Panc1 (cell line): ENCODE data around the gene ATOH8. TPM values are rescaled to one million over a fixed set of nuclear protein-coding genes. Genes with fewer than 3 reads are reported as not detected.

Experiments used
- ATAC-seq: fragments of 200-7000 bp; cut with Tn5 transposase; 2 replicates; pipeline ENCODE4 v1.9.1; 2020; ENCODE audit warnings: mild to moderate bottlenecking, moderate library complexity
- BruUV-seq: library from RNA; stranded (reverse); fragments of 400-500 nt; replicated peaks from 2 replicates; lab custom pipeline; 2021; lab: Mats Ljungman, UMichigan
- CTCF ChIA-PET: fragments of 300-600 bp; sonication (Branson Sonifier 250); formaldehyde crosslinking; loops from one replicate; lab custom pipeline; 2022; ENCODE audit warnings: antibody characterized with exemption; lab: Charles Lee
- POLR2A ChIA-PET: fragments of 300-600 bp; sonication (Branson Sonifier 250); formaldehyde crosslinking; loops from one replicate; lab custom pipeline; 2022; ENCODE audit warnings: antibody characterized with exemption; lab: Charles Lee
- DNase-seq: peaks from one replicate; pipeline ENCODE4 v3.0.0-alpha.2; 2010; ENCODE audit warnings: low read depth, low spot score
- H3K27ac ChIP-seq: 2 replicates; pipeline ENCODE4 v1.5.1; 2011; ENCODE audit warnings: mild to moderate bottlenecking, low read length, inconsistent platforms
- H3K27me3 ChIP-seq: fragments of 200-500 bp; sonication (Bioruptor generic); 2 replicates; pipeline ENCODE4 v1.6.0; 2014; ENCODE audit warnings: low read length, inconsistent platforms; ENCODE audit not compliant: control insufficient read depth, insufficient read depth
- H3K36me3 ChIP-seq: fragments of 200-500 bp; sonication (Bioruptor generic); 2 replicates; pipeline ENCODE4 v1.5.1; 2014; ENCODE audit warnings: inconsistent platforms, mild to moderate bottlenecking, low read length, moderate library complexity; ENCODE audit not compliant: control insufficient read depth, insufficient read depth
- H3K4me1 ChIP-seq: 2 replicates; pipeline ENCODE4 v1.5.1; 2011; ENCODE audit warnings: inconsistent platforms, mild to moderate bottlenecking, low read length, moderate library complexity; ENCODE audit not compliant: control insufficient read depth, insufficient read depth
- H3K4me3 ChIP-seq, 2 experiments: 2 replicates each; pipeline ENCODE4 v1.5.1; 2011 to 2012; ENCODE audit warnings: low read depth in 2 of 2, low read length in 2 of 2, mild to moderate bottlenecking in 2 of 2, inconsistent platforms in 1 of 2, moderate library complexity in 1 of 2
- H3K9me3 ChIP-seq: fragments of 200-500 bp; sonication (Bioruptor generic); 2 replicates; pipeline ENCODE4 v1.5.1; 2014; ENCODE audit warnings: low read depth, mild to moderate bottlenecking, inconsistent platforms, low read length, moderate library complexity; ENCODE audit not compliant: control insufficient read depth, insufficient read depth
- CTCF ChIP-seq: fragments of 450-650 bp; IDR thresholded peaks from 2 replicates; pipeline ENCODE4 v1.5.1; 2017; ENCODE audit warnings: mild to moderate bottlenecking
- POLR2AphosphoS5 ChIP-seq: IDR thresholded peaks from 2 replicates; pipeline ENCODE4 v1.6.1; 2012; ENCODE audit warnings: mild to moderate bottlenecking, low read depth, low read length, moderate library complexity
- REST ChIP-seq, 2 experiments: IDR thresholded peaks; 2 replicates each; pipeline ENCODE4 v1.6.1; 2011 to 2012; ENCODE audit warnings: low read depth in 2 of 2, control low read depth in 1 of 2, low read length in 1 of 2, mild to moderate bottlenecking in 1 of 2, moderate library complexity in 1 of 2; ENCODE audit not compliant: insufficient read depth in 1 of 2
- SIN3A ChIP-seq: IDR thresholded peaks from 2 replicates; pipeline ENCODE4 v1.6.1; 2012; ENCODE audit warnings: low read depth, mild to moderate bottlenecking, low read length, moderate library complexity, borderline replicate concordance; ENCODE audit not compliant: insufficient read depth
- TCF7L2 ChIP-seq: IDR thresholded peaks from 2 replicates; pipeline ENCODE4 v1.6.1; 2011; ENCODE audit warnings: mild to moderate bottlenecking, low read depth, low read length, inconsistent platforms
- in situ Hi-C: cut with HindIII; loops from 2 replicates; pipeline ENCODE4 v1.10.0; 2016; ENCODE audit warnings: low sequenced_read_pairs, low pct_unique_long_range_greater_than_20kb
- intact Hi-C: fragments of 100-400 bp; cut with micrococcal nuclease; formaldehyde crosslinking; loops from one replicate; pipeline ENCODE4 v1.10.0; 2022; ENCODE audit not compliant: unreplicated experiment
- total RNA-seq: library from RNA; stranded (reverse); gene quantifications from one replicate; pipeline ENCODE4 v1.2.1, GENCODE V29; 2021; ENCODE audit not compliant: unreplicated experiment

ATOH8 gene
- total RNA-seq, 1 experiment from 2014 or later = 3.8 TPM

- Histone ChIP-seq H3K4me1 (peaks cover 11% of the 10 kb centered on the region), H3K9me3 (no peaks in the 10 kb centered on the region), H3K4me3 (no peak overlapping the region), H3K36me3 (no peaks in the 10 kb centered on the region), H3K27ac (no peak overlapping the region), H3K27me3 (no peaks in the 10 kb centered on the region)
- ChIA-PET CTCF (interaction anchor here (0.6 kb wide), 1 partner anchor 31 kb away, joined by 3 read pairs; no protein-coding TSS in a partner anchor), POLR2A (no interaction called here)
- ATAC-seq (no peak), DNase-seq (no peak)
- intact Hi-C loops = no loop called here
- in situ Hi-C loops = no loop called here
- TF ChIP-seq TCF7L2 (no peak), CTCF (no peak), REST (IDR thresholded peaks at IDR 0.05; ENCODE audit: insufficient read depth in 1 of 2, low read depth in 2 of 2, low read length in 1 of 2) (no peak), POLR2AphosphoS5 (no peak), SIN3A (no peak)
- BruUV-seq = no TSS peak
Observed at GRCh38 chr2:85732467-85733120, 21.2 kb upstream of the ATOH8 start.

- Histone ChIP-seq H3K27me3 (no peaks in the 10 kb centered on the region), H3K27ac (no peak overlapping the region), H3K4me1 (peaks cover 5% of the 10 kb centered on the region; the same call in 1 of the 2 replicates), H3K4me3 (no peak overlapping the region), H3K9me3 (no peaks in the 10 kb centered on the region), H3K36me3 (no peaks in the 10 kb centered on the region)
- in situ Hi-C loops (no loop called here), intact Hi-C loops (no loop called here)
- ChIA-PET POLR2A (no interaction called here), CTCF (no interaction called here)
- TF ChIP-seq TCF7L2 (no peak), REST (IDR thresholded peaks at IDR 0.05; ENCODE audit: insufficient read depth in 1 of 2, low read depth in 2 of 2, low read length in 1 of 2) (no peak), POLR2AphosphoS5 (no peak), CTCF (no peak), SIN3A (no peak)
- DNase-seq = no peak
- no TSS peak for BruUV-seq
- no peak for ATAC-seq
Observed at GRCh38 chr2:85733121-85733960, 20.4 kb upstream of the ATOH8 start.
